Loucy (cell line): ENCODE results near the gene VAV1.

ENCODE experiments used
- EZH2phosphoT487 ChIP-seq: fragments of 200-600 bp; IDR thresholded peaks from 2 replicates; pipeline ENCODE4 v1.6.1; 2018; ENCODE audit warnings: antibody characterized with exemption, mild to moderate bottlenecking, moderate library complexity, borderline replicate concordance
- TF ChIP-seq, protein P1 (sequence below): fragments of 200-600 bp; sonication (generic); conservative IDR thresholded peaks from 2 replicates; pipeline ENCODE4 v1.5.1; 2014; ENCODE audit warnings: mild to moderate bottlenecking, antibody characterized with exemption, low read length

DNA sequence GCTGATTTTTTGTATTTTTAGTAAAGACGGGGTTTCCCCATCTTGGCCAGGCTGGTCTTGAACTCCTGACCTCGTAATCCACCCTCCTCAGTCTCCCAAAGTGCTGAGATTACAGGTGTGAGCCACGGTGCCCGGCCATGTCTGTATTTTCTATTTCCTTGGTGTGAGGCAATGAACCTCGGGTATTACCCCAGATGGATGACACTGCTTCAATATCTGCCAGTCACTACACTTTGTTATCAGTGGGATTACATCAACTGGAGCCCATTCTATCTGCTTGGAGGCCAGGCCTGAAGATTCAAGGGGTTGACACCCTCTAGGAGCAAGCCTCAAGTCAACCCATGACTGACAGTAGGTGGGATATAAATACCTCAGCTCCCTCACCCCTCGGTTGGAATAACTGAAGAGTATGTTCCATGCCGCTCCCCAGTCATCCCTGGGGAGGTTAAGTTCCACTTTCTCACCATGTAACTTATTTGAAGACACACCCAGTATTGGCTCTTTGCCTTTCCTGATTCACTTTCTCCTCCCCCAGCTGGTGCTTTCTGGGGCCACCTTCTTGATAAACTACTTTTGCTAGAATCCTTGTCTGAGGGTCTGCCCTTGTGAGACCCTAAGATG, 113.9 kb downstream of the VAV1 start:
- TF ChIP-seq, protein P1, sequence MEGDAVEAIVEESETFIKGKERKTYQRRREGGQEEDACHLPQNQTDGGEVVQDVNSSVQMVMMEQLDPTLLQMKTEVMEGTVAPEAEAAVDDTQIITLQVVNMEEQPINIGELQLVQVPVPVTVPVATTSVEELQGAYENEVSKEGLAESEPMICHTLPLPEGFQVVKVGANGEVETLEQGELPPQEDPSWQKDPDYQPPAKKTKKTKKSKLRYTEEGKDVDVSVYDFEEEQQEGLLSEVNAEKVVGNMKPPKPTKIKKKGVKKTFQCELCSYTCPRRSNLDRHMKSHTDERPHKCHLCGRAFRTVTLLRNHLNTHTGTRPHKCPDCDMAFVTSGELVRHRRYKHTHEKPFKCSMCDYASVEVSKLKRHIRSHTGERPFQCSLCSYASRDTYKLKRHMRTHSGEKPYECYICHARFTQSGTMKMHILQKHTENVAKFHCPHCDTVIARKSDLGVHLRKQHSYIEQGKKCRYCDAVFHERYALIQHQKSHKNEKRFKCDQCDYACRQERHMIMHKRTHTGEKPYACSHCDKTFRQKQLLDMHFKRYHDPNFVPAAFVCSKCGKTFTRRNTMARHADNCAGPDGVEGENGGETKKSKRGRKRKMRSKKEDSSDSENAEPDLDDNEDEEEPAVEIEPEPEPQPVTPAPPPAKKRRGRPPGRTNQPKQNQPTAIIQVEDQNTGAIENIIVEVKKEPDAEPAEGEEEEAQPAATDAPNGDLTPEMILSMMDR = no peak
- no peak for TF ChIP-seq EZH2phosphoT487
